ENCODE measurements around the gene AXIN2.

The AXIN2 gene

GRCh38 chr17:65561452-65562205 is at the start of gene AXIN2:
Gene AXIN2 (minus strand): TSS chr17:65561648. CDS start chr17:65558620, 3,028 bp downstream.
- no peaks in the 10 kb centered on the region for H4K20me1 ChIP-seq (ENCODE audit: insufficient read depth)
- peak within 1 kb of the TSS; percentile 95 for H3K27ac ChIP-seq
- peaks cover 15% of the 10 kb centered on the region; the same call in 1 of the 2 replicates for H3K79me2 ChIP-seq (ENCODE audit: insufficient read depth, low read depth)
- peak within 1 kb of the TSS; percentile 90 for H3K9ac ChIP-seq
- no peaks in the 10 kb centered on the region for H3K36me3 ChIP-seq (ENCODE audit: insufficient read depth)
- 0 out of 2 replicates have a peak, but pooled peaks have one; percentile 15 for TF ChIP-seq CTCF (conservative IDR thresholded peaks at IDR 0.05; ENCODE audit: low read depth, low read length)
- no peaks in the 10 kb centered on the region; the same call in 1 of the 2 replicates for H3K27me3 ChIP-seq (ENCODE audit: insufficient read depth, low read depth)
- H3K4me2 ChIP-seq: peak within 1 kb of the TSS; percentile 86
- H2AFZ ChIP-seq (ENCODE audit: low read depth): peak within 1 kb of the TSS; percentile 98
- H3K4me3 ChIP-seq (IDR thresholded peaks at IDR 0.05; ENCODE audit: insufficient read depth, low read depth, low read length): no peak within 1 kb of the TSS
- H3K4me1 ChIP-seq (ENCODE audit: low read depth, poor library complexity, severe bottlenecking): peaks cover 18% of the 10 kb centered on the region

DNA sequence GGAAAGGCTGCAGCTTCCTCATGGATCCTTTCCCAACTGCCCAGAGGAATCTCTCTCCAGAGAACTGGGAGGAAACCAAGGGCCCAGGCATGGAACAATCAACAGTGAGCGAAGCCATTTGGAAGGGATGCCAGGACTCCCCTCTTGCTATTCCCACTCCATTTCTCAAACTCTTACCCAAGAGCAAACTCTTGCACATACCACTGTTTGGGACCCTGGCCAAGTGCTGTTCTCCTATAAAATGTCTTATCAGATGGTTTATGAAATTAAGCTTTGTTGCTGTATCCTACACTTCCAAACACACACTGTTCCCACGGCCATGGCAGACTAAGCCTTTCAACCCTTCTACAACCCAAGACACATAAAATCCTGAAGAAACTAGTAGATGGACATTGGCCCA is 48.3 kb upstream of the AXIN2 start:
- Histone ChIP-seq H3K36me3 (ENCODE audit: insufficient read depth) (no peaks in the 10 kb centered on the region), H2AFZ (ENCODE audit: low read depth) (no peak overlapping the region), H3K79me2 (ENCODE audit: insufficient read depth, low read depth) (no peaks in the 10 kb centered on the region), H3K27me3 (ENCODE audit: insufficient read depth, low read depth) (no peaks in the 10 kb centered on the region), H3K4me2 (no peak overlapping the region), H3K27ac (no peak overlapping the region), H3K9ac (no peak overlapping the region), H4K20me1 (ENCODE audit: insufficient read depth) (no peaks in the 10 kb centered on the region), H3K4me3 (IDR thresholded peaks at IDR 0.05; ENCODE audit: insufficient read depth, low read depth, low read length) (no peak overlapping the region), H3K4me1 (ENCODE audit: low read depth, poor library complexity, severe bottlenecking) (no peaks in the 10 kb centered on the region)
- TF ChIP-seq CTCF (conservative IDR thresholded peaks at IDR 0.05; ENCODE audit: low read depth, low read length): no peak

GRCh38 chr17:65609286-65609685 is 47.8 kb upstream of the AXIN2 start:
- Histone ChIP-seq H4K20me1 (ENCODE audit: insufficient read depth) (no peaks in the 10 kb centered on the region), H3K27ac (no peak overlapping the region), H3K4me2 (no peak overlapping the region), H3K9ac (no peak overlapping the region), H3K36me3 (ENCODE audit: insufficient read depth) (no peaks in the 10 kb centered on the region), H3K79me2 (ENCODE audit: insufficient read depth, low read depth) (no peaks in the 10 kb centered on the region), H3K4me3 (IDR thresholded peaks at IDR 0.05; ENCODE audit: insufficient read depth, low read depth, low read length) (no peak overlapping the region), H3K4me1 (ENCODE audit: low read depth, poor library complexity, severe bottlenecking) (no peaks in the 10 kb centered on the region), H2AFZ (ENCODE audit: low read depth) (no peak overlapping the region), H3K27me3 (ENCODE audit: insufficient read depth, low read depth) (no peaks in the 10 kb centered on the region)
- no peak for TF ChIP-seq CTCF (conservative IDR thresholded peaks at IDR 0.05; ENCODE audit: low read depth, low read length)

DNA sequence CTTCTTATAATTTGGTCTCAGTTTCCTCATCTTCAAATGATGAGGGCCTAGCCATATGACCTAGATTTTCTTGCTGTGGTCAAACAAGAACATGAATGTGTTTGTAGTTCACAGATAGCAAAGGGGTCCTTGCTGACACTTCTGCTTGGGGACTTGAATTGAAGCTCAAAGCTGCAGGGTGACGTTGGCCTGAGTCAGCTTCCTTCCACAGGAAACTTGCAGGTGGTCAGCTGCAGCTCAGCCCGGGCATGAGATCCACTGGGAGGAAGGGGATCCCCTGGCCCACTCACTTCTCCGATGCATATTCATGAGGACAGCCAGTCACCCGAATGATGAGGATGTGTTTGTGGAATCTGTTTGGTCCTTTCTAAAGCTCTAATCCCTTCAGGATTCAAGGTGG is 42.6 kb upstream of the AXIN2 start:
- H4K20me1 ChIP-seq (ENCODE audit: insufficient read depth): no peaks in the 10 kb centered on the region
- TF ChIP-seq CTCF (conservative IDR thresholded peaks at IDR 0.05; ENCODE audit: low read depth, low read length): no peak
- H3K27me3 ChIP-seq (ENCODE audit: insufficient read depth, low read depth): no peaks in the 10 kb centered on the region
- no peak overlapping the region for H2AFZ ChIP-seq (ENCODE audit: low read depth)
- no peak overlapping the region for H3K27ac ChIP-seq
- no peaks in the 10 kb centered on the region for H3K79me2 ChIP-seq (ENCODE audit: insufficient read depth, low read depth)
- H3K36me3 ChIP-seq (ENCODE audit: insufficient read depth): no peaks in the 10 kb centered on the region
- H3K4me1 ChIP-seq (ENCODE audit: low read depth, poor library complexity, severe bottlenecking): no peaks in the 10 kb centered on the region
- H3K9ac ChIP-seq: no peak overlapping the region
- no peak overlapping the region for H3K4me2 ChIP-seq
- no peak overlapping the region for H3K4me3 ChIP-seq (IDR thresholded peaks at IDR 0.05; ENCODE audit: insufficient read depth, low read depth, low read length)
